Activated CD4-positive, alpha-beta T cell treated with anti-CD3 and anti-CD28 coated beads for 36 hours (primary cell): Measurements from ENCODE around the gene TTC34. TPM values are rescaled to one million over a fixed set of nuclear protein-coding genes. Genes with fewer than 3 reads are reported as not detected.
"Not testable (repeated sequence)": the region's sequence is repeated elsewhere in the genome, so short reads cannot be mapped to it uniquely, and the experiment has no call there.

Experiments used
- ATAC-seq: fragments of 200-7000 bp; cut with Tn5 transposase; one replicate; pipeline ENCODE4 v1.10.0; 2021; ENCODE audit warnings: mild to moderate bottlenecking, moderate library complexity
- CTCF ChIA-PET: fragments of 350-600 bp; sonication (Branson Sonifier 250); formaldehyde crosslinking; loops from one replicate; lab custom pipeline; 2021; ENCODE audit warnings: antibody characterized with exemption; lab: Charles Lee
- POLR2A ChIA-PET: fragments of 350-600 bp; sonication (Branson Sonifier 250); formaldehyde crosslinking; loops from one replicate; lab custom pipeline; 2021; ENCODE audit warnings: antibody characterized with exemption, inconsistent platforms; lab: Charles Lee
- DNase-seq: peaks from one replicate; pipeline ENCODE4 v3.0.0-alpha.2; 2020
- H3K27ac Mint-ChIP-seq: one replicate; pipeline ENCODE4 v1.8.0; 2021; ENCODE audit warnings: mixed read lengths
- H3K27me3 Mint-ChIP-seq: one replicate; pipeline ENCODE4 v1.8.0; 2021; ENCODE audit warnings: mixed read lengths
- H3K36me3 Mint-ChIP-seq: one replicate; pipeline ENCODE4 v1.8.0; 2021; ENCODE audit warnings: low read depth, mixed read lengths
- H3K4me1 Mint-ChIP-seq: one replicate; pipeline ENCODE4 v1.8.0; 2021; ENCODE audit warnings: mixed read lengths
- H3K4me3 Mint-ChIP-seq: one replicate; pipeline ENCODE4 v1.8.0; 2021; ENCODE audit warnings: mild to moderate bottlenecking, moderate library complexity, mixed read lengths
- H3K9me3 Mint-ChIP-seq: one replicate; pipeline ENCODE4 v1.8.0; 2021; ENCODE audit warnings: low read depth, mixed read lengths
- intact Hi-C, 2 experiments: fragments of 100-400 bp; cut with DNase I in 1 of 2; cut with micrococcal nuclease in 1 of 2; formaldehyde crosslinking; loops; one replicate each; pipeline versions ENCODE4 v1.14.2 to v1.15.1; 2022 to 2024; cut with DNase I, micrococcal nuclease
- total RNA-seq, 2 experiments: library from RNA; stranded (reverse); gene quantifications; one replicate each; pipeline ENCODE4 v1.2.3, GENCODE V29; 2021

Gene TTC34
- total RNA-seq, 2 experiments from 2014 or later, result 1.3 TPM

DNA sequence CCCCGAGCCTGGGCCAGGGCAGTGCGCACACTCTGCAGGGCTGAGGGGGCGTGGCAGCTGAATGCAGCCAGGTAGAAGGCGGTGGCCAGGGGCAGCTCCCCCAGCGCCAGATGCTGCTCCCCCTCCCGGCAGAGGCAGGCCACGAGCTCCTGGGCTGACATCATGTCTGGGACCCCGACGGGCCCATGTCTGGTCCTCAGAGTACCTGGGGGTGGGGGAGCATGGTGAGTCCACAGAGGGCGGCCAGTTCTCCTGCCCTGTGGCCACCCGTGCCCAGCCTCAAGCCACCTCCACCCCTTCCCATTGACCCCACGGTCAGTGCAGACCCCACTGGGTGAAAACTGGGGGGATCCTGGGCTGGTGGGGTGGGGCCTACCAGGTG, 838 bp downstream of the TTC34 start:
- no peak overlapping the region for H3K27ac Mint-ChIP-seq
- H3K36me3 Mint-ChIP-seq, result no peaks in the 10 kb centered on the region
- ChIA-PET POLR2A (no interaction called here), CTCF (interaction anchor here (1.0 to 1.6 kb wide), 2 partner anchors 21 to 385 kb away, joined by 4 read pairs; no protein-coding TSS in a partner anchor)
- peaks cover 6% of the 10 kb centered on the region for H3K27me3 Mint-ChIP-seq
- ATAC-seq (no peak), DNase-seq (no peak)
- H3K4me3 Mint-ChIP-seq, result no peak overlapping the region
- H3K9me3 Mint-ChIP-seq, result no peaks in the 10 kb centered on the region
- H3K4me1 Mint-ChIP-seq, result no peaks in the 10 kb centered on the region
- intact Hi-C loops, result loop anchor here in 1 of 2 experiments (1.0 kb wide), 1 partner anchor 385 kb away; no protein-coding TSS in a partner anchor

DNA sequence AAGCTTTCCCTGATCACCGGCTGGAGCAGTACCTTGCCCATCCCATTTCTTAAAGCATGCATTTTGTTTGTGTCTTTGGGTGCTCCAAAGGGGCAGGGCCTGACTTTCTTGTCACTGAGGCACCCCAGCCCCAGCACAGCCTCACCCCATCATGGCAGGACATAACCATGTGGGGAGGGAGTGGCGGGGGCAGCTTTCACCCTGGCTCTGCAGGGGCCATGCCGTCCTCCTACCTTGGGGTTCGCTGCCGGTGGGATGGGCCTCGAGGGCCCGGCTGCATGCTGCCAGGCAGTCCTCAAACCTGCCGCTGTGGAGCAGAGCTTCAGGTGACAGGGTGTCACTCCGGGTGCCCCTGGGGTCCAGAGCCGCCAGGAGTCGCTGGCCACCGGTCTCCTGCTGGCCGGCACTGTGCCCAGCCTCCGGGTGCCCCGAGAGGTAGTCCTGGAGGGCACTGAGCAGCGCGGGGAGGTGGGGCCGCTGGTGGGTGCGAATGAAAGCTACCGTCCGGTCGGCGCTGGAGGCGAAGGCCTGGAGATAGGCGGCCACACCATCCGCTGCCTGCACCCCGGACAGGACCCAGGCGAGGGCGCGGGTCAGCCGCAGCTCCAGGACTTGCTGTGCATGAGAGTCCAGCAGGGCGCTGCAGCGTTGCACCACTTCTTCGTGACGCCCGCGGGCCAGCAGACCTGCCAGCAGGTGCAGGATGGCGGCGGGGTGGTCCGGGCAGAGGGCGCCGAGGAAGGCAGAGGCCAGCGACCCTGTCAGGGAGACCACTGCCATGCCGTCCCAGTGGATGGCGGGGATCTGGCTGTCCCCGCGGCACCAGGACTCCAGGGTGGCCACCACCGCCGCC, 1.5 kb downstream of the TTC34 start:
- Mint-ChIP-seq H3K27ac (no peak overlapping the region), H3K4me1 (no peaks in the 10 kb centered on the region), H3K4me3 (no peak overlapping the region), H3K36me3 (no peaks in the 10 kb centered on the region), H3K9me3 (peaks cover 2% of the 10 kb centered on the region), H3K27me3 (peaks cover 6% of the 10 kb centered on the region)
- ChIA-PET POLR2A (interaction anchor here (0.6 kb wide), 1 partner anchor 180 kb away, joined by 9 read pairs; no protein-coding TSS in a partner anchor), CTCF (interaction anchor here (1.0 to 1.6 kb wide), 2 partner anchors 21 to 384 kb away, joined by 4 read pairs; no protein-coding TSS in a partner anchor)
- DNase-seq (peak; percentile 3), ATAC-seq (no peak)
- intact Hi-C loops, result no loop called here

DNA sequence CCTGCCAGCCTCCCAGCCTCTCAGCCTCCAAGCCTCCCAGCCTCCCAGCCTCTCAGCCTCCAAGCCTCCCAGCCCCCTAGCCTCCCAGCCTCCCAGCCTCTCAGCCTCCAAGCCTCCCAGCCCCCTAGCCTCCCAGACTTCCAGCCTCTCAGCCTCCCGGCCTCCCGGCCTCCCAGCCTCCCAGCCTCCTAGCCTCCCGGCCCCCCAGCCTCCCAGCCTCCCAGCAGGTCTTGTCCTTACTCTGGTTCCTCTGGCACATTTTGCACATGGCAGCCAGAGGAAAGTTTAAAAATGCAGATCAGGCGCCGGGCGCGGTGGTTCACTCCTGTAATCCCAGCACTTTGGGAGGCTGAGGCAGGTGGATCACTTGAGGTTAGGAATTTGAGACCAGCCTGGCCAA, 2.5 kb downstream of the TTC34 start:
- CTCF ChIA-PET, H3K4me3 Mint-ChIP-seq, intact Hi-C loops, H3K36me3 Mint-ChIP-seq, H3K4me1 Mint-ChIP-seq, H3K27ac Mint-ChIP-seq, H3K9me3 Mint-ChIP-seq, H3K27me3 Mint-ChIP-seq, ATAC-seq: not testable (repeated sequence)
- DNase-seq, result peak; percentile 1
- POLR2A ChIA-PET, result interaction anchor here (0.7 kb wide), 1 partner anchor 451 kb away, joined by 6 read pairs; no protein-coding TSS in a partner anchor

DNA sequence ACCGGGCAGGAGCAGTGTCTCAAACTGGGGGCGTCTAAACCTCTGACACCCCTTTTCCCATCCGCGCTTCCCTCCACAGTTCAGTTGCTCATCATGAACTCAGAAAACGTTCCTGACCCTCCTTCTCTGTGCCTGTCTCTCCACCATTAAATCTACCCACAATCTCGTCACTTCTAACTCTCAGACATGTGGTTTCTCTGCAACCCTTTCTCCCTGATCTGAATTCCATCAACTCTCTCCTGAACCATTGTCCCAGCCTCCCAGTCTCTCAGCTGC, 3.8 kb downstream of the TTC34 start:
- Mint-ChIP-seq H3K4me3 (no peak overlapping the region), H3K9me3 (peaks cover 12% of the 10 kb centered on the region), H3K4me1 (no peaks in the 10 kb centered on the region), H3K36me3 (peaks cover 4% of the 10 kb centered on the region), H3K27ac (no peak overlapping the region), H3K27me3 (peaks cover 14% of the 10 kb centered on the region)
- CTCF ChIA-PET, result no interaction called here
- DNase-seq (no peak), ATAC-seq (no peak)
- intact Hi-C loops, result no loop called here
- POLR2A ChIA-PET, result no interaction called here

DNA sequence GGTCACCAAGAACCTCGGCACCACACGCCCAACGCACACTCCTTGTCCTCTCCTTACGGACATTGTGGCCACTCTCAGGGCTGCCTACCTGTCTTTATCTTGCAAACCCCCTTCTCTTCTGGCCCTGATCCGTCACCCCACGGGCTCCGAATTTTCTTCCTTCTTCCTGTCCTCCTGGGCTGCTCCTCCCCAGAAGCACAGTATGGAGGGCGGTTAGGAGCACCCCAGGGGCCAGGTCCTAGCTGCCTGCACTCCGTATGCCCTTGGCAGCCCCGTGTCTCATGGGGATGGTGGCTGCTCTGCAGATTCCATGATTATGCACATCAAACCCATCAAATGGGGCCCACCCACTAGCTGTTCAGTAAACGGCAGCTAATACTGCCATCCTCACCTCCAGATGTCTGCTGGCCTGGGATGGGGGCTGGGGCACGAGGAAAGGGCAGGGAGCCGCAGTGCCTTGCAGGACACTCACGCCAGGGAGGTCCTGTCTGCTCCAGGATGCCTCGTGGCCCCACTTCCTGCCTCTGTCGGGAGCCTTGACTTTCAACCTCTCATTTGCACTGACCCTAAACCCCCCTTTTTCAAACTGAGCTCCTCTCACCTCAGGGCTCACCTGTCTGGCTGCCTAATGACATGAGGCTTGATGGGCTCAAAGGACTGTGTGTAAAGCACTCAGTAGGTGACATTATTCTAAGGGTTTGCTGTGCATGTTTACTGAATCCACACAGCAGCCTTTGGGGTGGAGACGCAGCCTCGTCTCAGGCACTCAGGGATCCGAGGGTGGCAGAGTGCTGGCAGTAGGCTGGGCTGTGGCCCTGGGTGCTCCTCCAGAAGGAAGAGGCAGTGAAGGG, 4.4 kb downstream of the TTC34 start:
- Mint-ChIP-seq H3K9me3 (peaks cover 17% of the 10 kb centered on the region), H3K27ac (no peak overlapping the region), H3K4me1 (no peaks in the 10 kb centered on the region), H3K36me3 (peaks cover 5% of the 10 kb centered on the region), H3K4me3 (no peak overlapping the region), H3K27me3 (peaks cover 17% of the 10 kb centered on the region)
- ChIA-PET CTCF (no interaction called here), POLR2A (no interaction called here)
- intact Hi-C loops, result no loop called here
- ATAC-seq (no peak), DNase-seq (no peak)

DNA sequence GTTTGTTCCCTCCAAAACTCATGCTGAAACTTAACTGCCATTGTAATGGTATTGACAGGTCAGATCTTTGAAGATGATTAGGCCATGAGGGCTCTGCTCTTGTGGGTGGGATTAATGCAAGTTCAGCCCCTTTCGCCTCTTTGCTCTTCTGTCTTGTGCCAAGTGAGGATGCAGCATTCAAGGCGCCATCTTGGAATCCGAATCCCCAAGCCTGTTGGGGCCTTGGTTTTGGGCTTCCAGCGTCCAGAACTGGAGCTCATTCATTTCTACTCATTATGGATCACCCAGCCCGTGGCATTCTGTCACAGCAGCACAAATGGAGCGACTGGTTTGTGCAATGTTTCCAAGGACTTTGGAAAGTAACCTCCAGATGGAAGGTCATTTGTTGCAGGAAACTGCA, 5.6 kb downstream of the TTC34 start:
- ChIA-PET CTCF (no interaction called here), POLR2A (no interaction called here)
- Mint-ChIP-seq H3K4me1 (no peaks in the 10 kb centered on the region), H3K4me3 (no peak overlapping the region), H3K36me3 (peaks cover 5% of the 10 kb centered on the region), H3K9me3 (peaks cover 19% of the 10 kb centered on the region), H3K27ac (no peak overlapping the region), H3K27me3 (peaks cover 26% of the 10 kb centered on the region)
- DNase-seq (no peak), ATAC-seq (no peak)
- intact Hi-C loops, result no loop called here

DNA sequence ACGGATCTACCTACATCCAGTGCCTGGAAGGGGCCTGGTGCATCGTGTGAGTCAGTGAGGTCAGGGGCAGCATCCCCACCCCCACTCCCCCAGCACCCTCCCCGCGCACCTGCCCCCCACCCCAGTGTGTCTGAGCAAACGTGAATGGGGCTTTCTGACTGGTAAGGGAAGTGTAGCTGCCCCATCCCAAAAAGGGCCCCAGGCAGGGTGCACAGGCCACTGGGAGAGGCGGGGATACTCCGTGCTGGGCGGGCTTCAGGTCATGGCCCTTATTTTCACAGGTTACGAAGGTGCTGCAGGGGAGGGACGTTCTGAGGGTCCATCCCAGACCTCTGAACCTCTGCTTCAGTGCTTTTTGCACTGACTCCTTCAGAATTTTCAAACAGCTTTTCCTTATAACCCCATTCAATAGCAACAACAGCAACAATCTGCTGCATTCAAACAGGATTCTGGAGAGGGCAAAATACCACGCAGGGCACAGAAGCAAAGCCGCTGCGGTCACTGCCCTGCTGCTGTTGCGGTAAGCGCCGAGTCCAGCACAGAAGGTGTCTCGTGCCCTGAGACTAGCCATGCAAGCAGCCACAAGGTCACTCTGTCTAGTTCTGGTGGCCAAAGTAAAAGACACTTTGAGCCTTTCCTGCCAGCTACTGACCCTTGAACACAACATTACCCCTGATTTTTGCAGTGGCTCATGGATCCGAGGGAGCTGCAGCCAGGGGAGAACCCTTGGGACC, 10.3 kb downstream of the TTC34 start:
- Mint-ChIP-seq H3K4me1 (peaks cover 8% of the 10 kb centered on the region), H3K9me3 (peaks cover 19% of the 10 kb centered on the region), H3K36me3 (peaks cover 5% of the 10 kb centered on the region), H3K27me3 (peaks cover 36% of the 10 kb centered on the region), H3K4me3 (no peak overlapping the region), H3K27ac (no peak overlapping the region)
- DNase-seq, result peak; percentile 2
- CTCF ChIA-PET, result no interaction called here
- no peak for ATAC-seq
- POLR2A ChIA-PET, result no interaction called here
- intact Hi-C loops, result no loop called here

DNA sequence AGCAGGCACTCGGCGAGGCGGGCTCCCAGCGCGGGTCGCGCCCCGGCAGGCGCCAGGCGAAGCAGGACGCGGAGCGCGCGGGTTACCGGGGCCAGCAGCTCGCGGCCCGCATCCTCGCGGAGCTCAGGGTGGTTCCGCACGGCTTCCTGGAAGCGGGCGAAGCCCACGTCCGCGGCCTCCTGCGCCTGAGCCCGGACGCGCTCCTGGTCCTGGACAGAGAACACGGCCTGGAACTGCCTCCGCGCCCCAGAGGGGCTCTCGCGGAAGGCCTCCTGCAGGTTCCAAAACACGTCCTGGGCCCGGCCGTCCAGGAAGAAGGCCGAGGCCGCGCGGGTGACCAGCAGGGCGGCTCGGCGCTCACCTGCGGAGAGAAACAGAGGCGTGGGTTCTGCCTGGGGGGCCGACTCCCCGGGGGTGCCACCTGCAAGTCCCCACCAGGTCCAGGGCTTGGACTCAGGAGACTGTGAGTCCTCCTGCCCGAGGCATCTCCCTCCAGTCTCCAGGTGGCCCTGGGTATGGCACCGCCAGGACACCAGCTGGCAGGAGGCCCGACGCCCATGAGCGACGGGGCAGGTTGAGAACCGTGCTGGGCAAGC, 11.4 kb downstream of the TTC34 start:
- DNase-seq, result peak; percentile 4
- H3K9me3 Mint-ChIP-seq, result peaks cover 17% of the 10 kb centered on the region
- no peak overlapping the region for H3K27ac Mint-ChIP-seq
- CTCF ChIA-PET, result no interaction called here
- no peak overlapping the region for H3K4me3 Mint-ChIP-seq
- intact Hi-C loops, result loop anchor here in 1 of 2 experiments (5.0 kb wide), 1 partner anchor 233 kb away; the partner anchor contains the start of gene TNFRSF14
- peaks cover 8% of the 10 kb centered on the region for H3K4me1 Mint-ChIP-seq
- POLR2A ChIA-PET, result no interaction called here
- peaks cover 36% of the 10 kb centered on the region for H3K27me3 Mint-ChIP-seq
- ATAC-seq, result no peak
- peaks cover 5% of the 10 kb centered on the region for H3K36me3 Mint-ChIP-seq

DNA sequence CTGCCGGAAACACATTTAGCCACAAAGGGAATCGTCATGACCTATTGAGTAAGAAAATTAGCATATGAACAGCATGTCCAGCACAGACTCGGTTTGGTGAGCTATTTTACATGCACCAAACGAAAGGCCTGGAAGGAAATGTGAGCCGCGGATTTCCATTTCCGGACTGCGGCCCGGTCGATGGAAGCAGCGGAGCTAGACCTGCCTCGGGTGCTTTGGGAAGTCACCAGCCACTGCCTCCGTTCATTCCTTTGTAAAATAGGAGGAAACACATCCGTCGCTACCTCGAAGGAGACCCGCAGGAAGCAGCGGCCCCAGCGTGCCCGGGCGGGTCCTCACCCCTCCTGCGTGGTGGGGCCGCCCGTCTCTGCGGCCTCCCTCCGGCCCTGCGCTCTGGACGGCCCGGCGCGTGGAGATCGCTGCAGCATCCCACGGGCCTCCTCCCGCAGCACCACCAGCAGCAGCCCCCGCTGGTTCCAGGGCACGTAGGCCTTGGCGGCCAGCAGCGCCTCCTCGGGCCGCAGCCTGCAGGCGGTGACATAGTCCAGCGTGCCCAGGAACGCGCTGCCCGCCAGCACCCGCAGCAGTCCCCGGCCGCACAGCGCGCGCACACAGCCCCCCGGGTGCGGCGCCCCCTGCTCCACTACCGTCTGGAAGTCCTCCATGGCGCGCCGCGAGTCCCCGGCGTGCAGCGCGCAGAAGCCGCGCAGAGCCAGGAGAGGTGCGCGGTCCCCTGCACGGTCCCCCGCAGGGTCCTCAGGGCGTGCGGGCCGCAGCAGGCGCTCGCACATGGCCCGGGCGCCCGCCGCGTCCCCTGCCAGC, 12.1 kb downstream of the TTC34 start:
- H3K27ac Mint-ChIP-seq, result no peak overlapping the region
- H3K36me3 Mint-ChIP-seq, result peaks cover 4% of the 10 kb centered on the region
- peaks cover 15% of the 10 kb centered on the region for H3K9me3 Mint-ChIP-seq
- ATAC-seq (peak; percentile 12), DNase-seq (peak; percentile 10)
- H3K4me3 Mint-ChIP-seq, result no peak overlapping the region
- intact Hi-C loops, result loop anchor here in 1 of 2 experiments (5.0 kb wide), 1 partner anchor 232 kb away; the partner anchor contains the start of gene TNFRSF14
- H3K4me1 Mint-ChIP-seq, result peaks cover 8% of the 10 kb centered on the region
- peaks cover 35% of the 10 kb centered on the region for H3K27me3 Mint-ChIP-seq
- CTCF ChIA-PET, result interaction anchor here (1.3 kb wide), 1 partner anchor 373 kb away, joined by 4 read pairs; no protein-coding TSS in a partner anchor
- POLR2A ChIA-PET, result no interaction called here

DNA sequence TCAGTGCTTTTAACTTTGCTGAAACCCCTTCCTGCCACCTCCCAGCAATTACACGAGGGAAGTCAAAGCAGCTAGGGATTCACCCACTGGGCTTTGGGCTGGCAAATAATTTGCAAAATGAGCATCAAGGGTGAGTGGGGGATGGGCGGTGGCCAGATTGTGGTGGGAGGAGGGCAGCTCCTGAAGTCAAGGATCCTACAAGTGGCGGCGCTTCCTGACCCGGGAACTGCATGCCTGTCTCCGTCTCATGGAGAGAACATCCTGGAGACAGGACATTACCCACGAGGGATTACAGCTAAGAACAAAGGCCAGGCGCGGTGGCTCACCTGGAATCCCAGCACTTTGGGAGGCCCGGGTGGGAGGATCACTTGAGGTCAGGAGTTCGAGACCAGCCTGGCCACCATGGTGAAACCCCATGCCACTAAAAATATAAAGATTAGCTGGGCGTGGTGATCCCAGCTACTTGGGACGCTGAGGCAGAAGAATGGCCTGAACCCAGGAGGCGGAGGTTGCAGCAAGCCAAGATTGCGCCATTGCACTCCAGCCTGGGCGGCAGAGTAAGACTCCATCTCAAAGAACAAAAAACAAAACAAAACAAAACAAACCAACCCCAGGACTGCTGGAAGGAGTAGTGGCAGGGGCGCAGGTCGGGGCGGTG, 12.9 kb downstream of the TTC34 start:
- H3K27ac Mint-ChIP-seq, result no peak overlapping the region
- H3K4me1 Mint-ChIP-seq, result peaks cover 8% of the 10 kb centered on the region
- intact Hi-C loops, result loop anchor here in 1 of 2 experiments (5.0 kb wide), 1 partner anchor 231 kb away; the partner anchor contains the start of gene TNFRSF14
- ChIA-PET CTCF (interaction anchor here (1.3 kb wide), 1 partner anchor 373 kb away, joined by 4 read pairs; no protein-coding TSS in a partner anchor), POLR2A (no interaction called here)
- ATAC-seq, result no peak
- H3K4me3 Mint-ChIP-seq, result no peak overlapping the region
- DNase-seq, result peak; percentile 3
- peaks cover 3% of the 10 kb centered on the region for H3K36me3 Mint-ChIP-seq
- H3K9me3 Mint-ChIP-seq, result peaks cover 14% of the 10 kb centered on the region
- H3K27me3 Mint-ChIP-seq, result peaks cover 34% of the 10 kb centered on the region
